HCT116 (cell line): Measurements from ENCODE around the gene DIAPH3.

ENCODE experiments used
- CBX3 ChIP-seq: IDR thresholded peaks from 2 replicates; pipeline ENCODE4 v1.6.1; 2012; ENCODE audit warnings: low read depth
- CEBPB ChIP-seq: IDR thresholded peaks from 2 replicates; pipeline ENCODE4 v1.6.1; 2012; ENCODE audit warnings: low read depth
- CTCF ChIP-seq, 3 experiments: fragments of 200-600 bp in 1 of 3; sonication (generic) in 1 of 3; IDR thresholded peaks in 2 of 3; conservative IDR thresholded peaks in 1 of 3; 2 replicates each; pipeline ENCODE4 v1.5.1; 2012 to 2017; ENCODE audit warnings: low read depth in 2 of 3, low read length in 2 of 3, antibody characterized with exemption in 1 of 3, borderline replicate concordance in 1 of 3, control low read depth in 1 of 3, mild to moderate bottlenecking in 1 of 3, mixed read lengths in 1 of 3, mixed run types in 1 of 3, moderate library complexity in 1 of 3; ENCODE audit not compliant: insufficient read depth in 1 of 3
- EZH2 ChIP-seq: fragments of 200-600 bp; sonication (generic); IDR thresholded peaks from 2 replicates; pipeline ENCODE4 v1.6.1; 2017; ENCODE audit warnings: antibody characterized with exemption, mixed run types
- POLR2A ChIP-seq: IDR thresholded peaks from 2 replicates; pipeline ENCODE4 v1.7.0; 2011; ENCODE audit warnings: borderline replicate concordance; ENCODE audit not compliant: insufficient read depth, insufficient read length; ENCODE audit errors: extremely low read depth
- POLR2AphosphoS5 ChIP-seq: IDR thresholded peaks from 2 replicates; pipeline ENCODE4 v1.6.1; 2011; ENCODE audit warnings: mild to moderate bottlenecking, low read depth, low read length, moderate library complexity
- RAD21 ChIP-seq: IDR thresholded peaks from 2 replicates; pipeline ENCODE4 v1.6.1; 2012; ENCODE audit warnings: low read depth, mild to moderate bottlenecking
- SIN3A ChIP-seq: IDR thresholded peaks from 2 replicates; pipeline ENCODE4 v1.6.1; 2012; ENCODE audit warnings: low read depth
- SRF ChIP-seq: IDR thresholded peaks from 2 replicates; pipeline ENCODE4 v1.6.1; 2012; ENCODE audit warnings: low read depth
- TCF7L2 ChIP-seq: IDR thresholded peaks from 2 replicates; pipeline ENCODE4 v1.7.0; 2011; ENCODE audit warnings: borderline replicate concordance, inconsistent platforms; ENCODE audit not compliant: insufficient read depth, insufficient read length; ENCODE audit errors: extremely low read depth
- TF ChIP-seq, protein P1 (sequence below): IDR thresholded peaks from 2 replicates; pipeline ENCODE4 v1.6.1; 2012
- TF ChIP-seq, protein P2 (sequence below): IDR thresholded peaks from 2 replicates; pipeline ENCODE4 v1.6.1; 2011; ENCODE audit warnings: mild to moderate bottlenecking, low read length, moderate library complexity; ENCODE audit not compliant: insufficient replicate concordance; ENCODE audit errors: extremely low read depth

- TF ChIP-seq CTCF (IDR thresholded peaks at IDR 0.05 in 2 of 3, conservative IDR thresholded peaks at IDR 0.05 in 1 of 3; ENCODE audit: borderline replicate concordance in 1 of 3, insufficient read depth in 1 of 3, low read depth in 2 of 3, low read length in 2 of 3) (no peak), CEBPB (no peak), EZH2 (no peak), TCF7L2 (no peak), POLR2A (no peak), SRF (no peak), CBX3 (no peak), POLR2AphosphoS5 (no peak), SIN3A (no peak), RAD21 (no peak)
- TF ChIP-seq, protein P1, sequence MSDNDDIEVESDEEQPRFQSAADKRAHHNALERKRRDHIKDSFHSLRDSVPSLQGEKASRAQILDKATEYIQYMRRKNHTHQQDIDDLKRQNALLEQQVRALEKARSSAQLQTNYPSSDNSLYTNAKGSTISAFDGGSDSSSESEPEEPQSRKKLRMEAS = no peak
- TF ChIP-seq, protein P2, sequence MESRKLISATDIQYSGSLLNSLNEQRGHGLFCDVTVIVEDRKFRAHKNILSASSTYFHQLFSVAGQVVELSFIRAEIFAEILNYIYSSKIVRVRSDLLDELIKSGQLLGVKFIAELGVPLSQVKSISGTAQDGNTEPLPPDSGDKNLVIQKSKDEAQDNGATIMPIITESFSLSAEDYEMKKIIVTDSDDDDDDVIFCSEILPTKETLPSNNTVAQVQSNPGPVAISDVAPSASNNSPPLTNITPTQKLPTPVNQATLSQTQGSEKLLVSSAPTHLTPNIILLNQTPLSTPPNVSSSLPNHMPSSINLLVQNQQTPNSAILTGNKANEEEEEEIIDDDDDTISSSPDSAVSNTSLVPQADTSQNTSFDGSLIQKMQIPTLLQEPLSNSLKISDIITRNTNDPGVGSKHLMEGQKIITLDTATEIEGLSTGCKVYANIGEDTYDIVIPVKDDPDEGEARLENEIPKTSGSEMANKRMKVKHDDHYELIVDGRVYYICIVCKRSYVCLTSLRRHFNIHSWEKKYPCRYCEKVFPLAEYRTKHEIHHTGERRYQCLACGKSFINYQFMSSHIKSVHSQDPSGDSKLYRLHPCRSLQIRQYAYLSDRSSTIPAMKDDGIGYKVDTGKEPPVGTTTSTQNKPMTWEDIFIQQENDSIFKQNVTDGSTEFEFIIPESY = no peak
These were observed 453.3 kb downstream of the DIAPH3 start for GRCh38 chr13:59710416-59710815.
